GM21360 (cell line): ENCODE measurements around the gene IRF4.

Experiments
- ATAC-seq: cut with Tn5 transposase; IDR thresholded peaks from one replicate; pipeline ENCODE4 v1.9.1; 2021; ENCODE audit warnings: mild to moderate bottlenecking, moderate library complexity; ENCODE audit not compliant: unreplicated experiment

IRF4 gene

GRCh38 chr6:436308-437036 lies 44.9 kb downstream of the IRF4 start:
- ATAC-seq: no peak

- ATAC-seq: no peak
These were observed 45.5 kb downstream of the IRF4 start for GRCh38 chr6:437037-437392.

- no peak for ATAC-seq
These were observed 47.1 kb downstream of the IRF4 start for GRCh38 chr6:438634-439170.

GRCh38 chr6:439641-440167 lies 48.2 kb downstream of the IRF4 start:
- no peak for ATAC-seq

GRCh38 chr6:441126-441920 lies 49.8 kb downstream of the IRF4 start:
- ATAC-seq: no peak

- no peak for ATAC-seq
These were observed 52.1 kb downstream of the IRF4 start for GRCh38 chr6:443621-444159.

- ATAC-seq: no peak
These were observed 53.2 kb downstream of the IRF4 start for GRCh38 chr6:444653-445275.

- no peak for ATAC-seq
These were observed 54.2 kb downstream of the IRF4 start for GRCh38 chr6:445571-446417.

- ATAC-seq: no peak
These were observed 55.1 kb downstream of the IRF4 start for GRCh38 chr6:446418-447366.

- ATAC-seq: no peak
These were observed 56.0 kb downstream of the IRF4 start for GRCh38 chr6:447381-448165.

GRCh38 chr6:448296-449056 lies 56.9 kb downstream of the IRF4 start:
- no peak for ATAC-seq

- no peak for ATAC-seq
These were observed 57.5 kb downstream of the IRF4 start for GRCh38 chr6:449057-449430.

GRCh38 chr6:449486-450419 lies 58.2 kb downstream of the IRF4 start:
- ATAC-seq: no peak

- ATAC-seq: no peak
These were observed 59.8 kb downstream of the IRF4 start for GRCh38 chr6:451336-451735.

- no peak for ATAC-seq
These were observed 60.3 kb downstream of the IRF4 start for GRCh38 chr6:451847-452246.

- no peak for ATAC-seq
These were observed 60.9 kb downstream of the IRF4 start for GRCh38 chr6:452301-453067.
